Upper lobe of left lung (tissue), 4 donors: ENCODE results near the gene DHRS2.

Experiments used
- CTCF ChIP-seq, 6 experiments: fragments of 450-650 bp in 4 of 6; fragments of 200-600 bp in 2 of 6; sonication (generic) in 2 of 6; IDR thresholded peaks; one replicate each; pipeline ENCODE4 v1.5.1; 2016 to 2019; ENCODE audit warnings: antibody characterized with exemption in 6 of 6
- POLR2AphosphoS5 ChIP-seq, 2 donors: sonication (generic); formaldehyde crosslinking; IDR thresholded peaks; one replicate each; pipeline ENCODE4 v1.5.1; 2017; ENCODE audit warnings: antibody characterized with exemption in 2 of 2

GRCh38 chr14:23627961-23628360 is 8.2 kb upstream of the DHRS2 start:
- TF ChIP-seq CTCF (IDR thresholded peaks at IDR 0.05) (no peak), POLR2AphosphoS5 (IDR thresholded peaks at IDR 0.05) (no peak)
